RPMI8226 (cell line): ENCODE results near the gene TRA2B.

ENCODE experiments used
- DNase-seq: peaks from one replicate; pipeline ENCODE4 v3.0.0-alpha.2; 2015

TRA2B gene

DNA sequence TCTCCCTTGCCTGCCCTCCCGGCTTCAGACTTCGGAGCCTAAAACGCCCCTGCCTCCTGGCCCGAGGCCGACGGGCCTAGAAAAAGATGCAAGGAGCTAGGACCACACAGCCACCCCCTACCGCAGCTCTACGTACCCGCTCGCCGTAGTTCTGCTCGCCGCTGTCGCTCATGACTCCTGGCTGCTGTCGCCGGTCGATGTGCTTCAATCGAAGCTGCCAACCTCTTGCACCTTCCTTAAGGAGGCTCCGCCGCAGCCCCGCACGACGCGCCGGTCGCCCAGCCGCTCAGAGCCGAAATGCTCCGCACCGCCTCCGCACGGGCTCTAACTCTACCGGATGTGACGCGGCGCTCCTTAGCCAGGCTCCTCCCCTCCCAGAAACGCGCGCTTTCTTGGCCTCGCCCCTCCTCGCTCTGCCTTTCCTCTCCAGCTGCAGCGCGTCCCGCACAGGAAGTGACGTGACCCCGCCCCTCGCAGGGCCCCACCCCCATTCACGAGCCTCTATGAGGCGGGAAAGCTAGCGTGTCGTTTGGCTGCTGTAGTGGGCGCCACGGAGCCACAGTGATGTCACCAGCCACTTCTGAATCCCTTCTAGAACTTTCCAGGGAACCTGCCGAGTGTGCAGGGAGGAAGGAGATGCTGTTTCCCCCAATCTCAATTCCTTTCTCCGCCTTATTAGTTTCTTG is at the start of gene TRA2B:
TSS of gene TRA2B (minus strand) at position 326 of the 686 bp plus-strand sequence. CDS start at position 172, 154 bp downstream.
- peak; percentile 99 for DNase-seq

DNA sequence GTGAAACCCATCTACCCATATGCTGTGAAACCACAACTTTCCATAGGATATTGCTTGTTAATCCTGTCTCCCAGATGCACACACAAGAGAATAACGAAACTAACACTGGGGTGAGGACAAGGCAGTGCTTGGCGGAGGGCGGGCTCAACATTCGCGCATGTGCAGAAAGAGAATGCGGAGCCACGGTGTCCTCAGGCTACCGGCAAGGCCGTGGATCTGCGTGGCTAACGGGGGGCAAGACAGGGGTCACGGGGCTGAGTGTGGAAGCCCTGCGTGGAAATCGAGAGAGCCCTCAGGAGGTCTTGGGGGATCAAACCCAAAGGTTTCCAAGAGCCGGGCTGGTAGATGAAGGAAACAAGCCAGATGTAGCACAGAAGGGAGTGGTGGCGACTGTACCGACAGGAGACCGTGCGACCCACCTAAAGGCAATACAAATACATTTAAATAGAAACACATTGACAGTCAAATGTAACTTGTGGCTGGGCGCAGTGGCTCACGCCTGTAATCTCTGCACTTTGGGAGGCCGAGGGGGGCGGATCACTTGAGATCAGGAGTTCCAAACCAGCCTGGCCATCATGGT is 48.5 kb upstream of the TRA2B start:
- no peak for DNase-seq

DNA sequence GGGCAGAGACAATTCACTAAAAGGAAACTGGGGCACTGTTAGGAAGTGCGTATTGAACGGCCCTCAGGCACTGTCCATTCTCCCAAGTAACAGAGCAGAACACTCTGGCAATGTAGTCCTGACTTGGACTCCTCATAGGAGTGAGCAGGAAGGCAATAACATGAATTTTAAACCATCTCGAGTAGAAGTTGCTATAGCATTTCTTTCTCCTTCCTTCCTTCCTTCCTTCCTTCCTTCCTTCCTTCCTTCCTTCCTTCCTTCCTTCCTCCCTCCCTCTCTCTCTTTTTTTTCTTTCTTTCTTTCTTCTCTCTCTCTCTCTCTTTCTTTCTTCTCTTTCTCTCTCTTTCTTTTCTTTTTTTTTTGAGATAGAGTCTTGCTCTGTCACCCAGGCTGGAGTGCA is 46.4 kb upstream of the TRA2B start:
- no peak for DNase-seq

DNA sequence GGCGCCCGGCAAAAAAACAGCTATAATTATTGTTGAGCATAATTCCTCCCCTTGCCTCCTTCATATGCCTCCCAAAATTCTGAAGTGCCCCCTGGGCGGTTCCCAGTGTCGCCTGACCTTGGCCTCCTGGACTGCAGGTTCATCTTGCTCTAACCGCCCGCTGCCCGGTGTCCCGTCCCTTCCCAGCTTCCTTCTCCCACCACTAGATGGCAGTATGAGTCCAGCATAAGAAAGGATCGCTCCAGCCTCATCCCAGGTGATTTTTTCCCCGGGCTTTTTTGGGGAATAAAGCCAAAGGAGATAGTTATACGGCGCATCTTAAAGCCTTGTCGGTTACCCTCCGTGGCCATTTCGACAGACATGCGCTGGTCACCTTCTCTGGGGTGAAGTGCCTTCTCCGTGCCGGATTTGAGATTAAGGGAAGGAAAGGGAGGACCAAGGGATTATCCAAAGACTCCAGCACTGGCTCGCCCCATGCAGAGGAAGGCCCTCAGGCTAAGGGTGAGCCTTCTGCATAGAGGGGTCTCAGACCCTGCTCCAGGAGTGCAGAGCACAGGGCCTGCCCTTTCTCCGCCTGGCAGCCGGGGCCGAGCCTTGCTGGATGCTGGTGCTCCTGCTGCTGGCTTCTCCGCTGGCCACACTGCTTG is 45.8 kb upstream of the TRA2B start:
- peak; percentile 69 for DNase-seq

DNA sequence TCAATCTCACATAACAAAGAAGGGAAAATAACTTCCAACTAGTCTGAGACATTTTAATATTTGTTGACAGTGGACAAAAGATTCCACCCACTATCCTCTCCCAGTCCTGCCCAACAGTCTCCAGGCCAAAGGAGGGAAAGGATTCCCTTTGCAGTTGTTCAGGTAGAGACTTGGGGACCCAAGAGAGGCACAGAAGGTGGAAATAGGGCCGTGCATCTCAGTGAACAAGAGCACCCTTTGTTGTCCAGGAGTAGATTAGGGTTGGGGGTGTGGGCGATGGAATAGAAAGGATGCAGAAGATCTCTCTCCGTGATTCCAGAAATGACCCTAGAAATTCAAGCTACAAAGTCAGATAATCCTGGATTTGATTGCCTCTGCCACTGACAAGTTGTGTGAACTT is 44.8 kb upstream of the TRA2B start:
- DNase-seq, result no peak

DNA sequence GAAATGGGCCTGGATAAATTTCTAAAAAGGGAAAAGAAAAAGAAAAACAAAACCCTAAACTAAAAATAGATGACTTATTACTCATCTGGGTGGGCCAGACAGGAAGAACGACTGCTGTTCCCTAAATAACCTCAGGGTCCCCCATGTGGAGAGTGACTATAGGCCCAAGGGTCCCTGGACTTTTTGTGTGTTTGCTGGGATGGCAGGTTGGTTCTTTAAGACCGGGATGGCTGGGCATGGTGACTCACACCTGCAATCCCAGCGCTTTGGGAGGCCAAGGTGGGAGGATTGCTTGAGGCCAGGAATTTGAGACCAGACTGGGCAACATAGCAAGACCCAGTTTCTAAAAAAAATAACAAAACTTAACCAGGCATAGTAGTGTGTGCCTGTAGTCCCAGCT is 43.8 kb upstream of the TRA2B start:
- no peak for DNase-seq

DNA sequence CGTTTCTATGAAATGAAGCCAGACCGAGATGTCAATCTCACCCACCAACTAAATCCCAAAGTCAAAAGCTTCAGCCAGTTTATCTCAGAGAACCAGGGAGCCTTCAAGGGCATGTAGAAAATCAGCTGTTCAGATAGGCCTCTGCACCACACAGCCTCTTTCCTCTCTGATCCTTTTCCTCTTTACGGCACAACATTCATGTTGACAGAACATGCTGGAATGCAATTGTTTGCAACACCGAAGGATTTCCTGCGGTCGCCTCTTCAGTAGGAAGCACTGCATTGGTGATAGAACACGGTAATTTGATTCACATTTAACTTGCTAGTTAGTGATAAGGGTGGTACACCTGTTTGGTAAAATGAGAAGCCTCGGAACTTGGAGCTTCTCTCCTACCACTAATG is 41.9 kb upstream of the TRA2B start:
- DNase-seq, result no peak

DNA sequence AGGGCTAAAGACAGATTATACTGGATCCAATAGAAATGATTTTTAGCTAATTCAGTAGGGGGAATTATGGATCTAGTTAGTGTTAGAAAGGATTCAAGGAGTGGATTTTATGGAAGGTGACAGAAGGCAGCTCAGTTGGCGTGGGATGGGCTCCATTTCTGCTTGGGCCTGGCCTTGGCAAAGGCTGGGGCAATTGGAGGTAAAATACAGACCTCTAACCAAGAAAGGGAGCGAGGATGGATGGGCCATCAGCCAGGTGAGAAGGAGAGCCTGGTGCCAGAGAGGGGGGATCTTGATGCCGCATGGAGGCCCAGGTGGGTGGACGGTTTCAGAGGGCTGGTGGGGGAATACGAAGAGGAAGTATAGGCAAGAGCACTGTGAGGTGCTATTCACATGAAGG is 40.7 kb upstream of the TRA2B start:
- DNase-seq, result no peak

DNA sequence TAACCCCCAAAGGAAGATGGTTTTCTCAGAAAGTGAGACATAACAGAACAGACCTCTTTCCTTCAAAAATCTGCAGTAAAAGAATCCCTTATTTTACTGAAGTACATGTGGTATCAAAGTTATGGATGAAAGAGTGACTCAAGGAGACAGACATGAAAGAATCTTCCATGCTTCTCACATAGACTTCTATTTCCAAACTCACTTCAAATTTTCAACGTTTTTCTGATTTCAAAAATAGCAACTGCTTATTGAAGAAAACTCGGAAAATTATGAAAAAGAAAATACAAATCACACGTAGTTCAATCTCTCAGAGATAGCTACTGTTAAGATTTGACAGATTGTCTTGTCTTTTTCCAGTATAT is 39.8 kb upstream of the TRA2B start:
- no peak for DNase-seq

DNA sequence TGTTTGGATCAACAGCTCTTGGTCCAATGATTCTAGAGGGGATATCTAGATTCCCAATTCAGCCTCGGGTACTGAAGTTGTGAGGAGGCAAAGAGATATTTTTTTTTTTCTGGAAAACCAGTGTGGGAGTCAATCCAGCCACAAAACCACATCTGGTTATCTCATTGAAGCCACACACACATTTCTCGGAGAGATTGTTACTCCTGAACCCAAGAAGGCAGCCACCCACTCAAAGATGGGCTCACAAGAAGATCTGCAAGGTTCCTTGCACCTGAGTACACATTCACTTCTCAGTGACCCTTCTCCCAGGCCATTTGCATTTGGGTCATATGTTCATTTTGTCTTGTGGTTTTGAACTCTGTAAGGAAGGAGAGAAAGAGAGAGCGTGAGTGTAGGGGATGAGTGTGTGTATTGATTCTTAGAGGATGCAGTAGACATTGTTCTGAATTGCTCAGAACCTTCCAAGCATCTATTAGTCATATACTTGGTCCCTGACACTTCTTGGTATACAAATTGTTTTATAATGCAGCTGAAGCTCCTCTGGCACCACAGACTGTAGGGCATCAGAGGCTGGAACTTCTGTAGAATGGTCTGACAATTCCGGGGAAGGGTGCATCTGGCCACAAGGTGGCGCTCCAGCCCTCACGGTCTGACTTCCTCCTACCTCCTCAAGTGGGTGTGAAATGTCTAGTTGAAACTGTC is 39.3 kb upstream of the TRA2B start:
- peak; percentile 84 for DNase-seq

DNA sequence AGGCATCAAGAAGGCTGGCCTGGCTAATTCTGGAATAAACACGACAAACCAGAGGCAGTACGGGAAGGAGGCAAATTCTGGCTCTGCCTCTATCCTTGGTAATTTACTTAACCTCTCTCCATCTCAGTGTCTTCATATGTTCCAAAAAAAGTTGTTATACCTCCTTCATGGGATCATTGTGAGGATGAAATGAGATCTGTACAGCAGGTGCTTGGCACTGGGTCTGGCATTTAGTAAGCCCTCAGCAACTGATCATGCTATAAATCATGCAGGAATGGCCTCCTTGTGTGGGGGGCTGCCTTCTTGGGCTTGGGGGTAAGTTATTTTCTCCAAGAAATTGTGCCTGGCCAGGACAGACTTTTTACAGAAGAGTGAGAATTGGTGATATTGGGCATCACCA is 38.3 kb upstream of the TRA2B start:
- no peak for DNase-seq

DNA sequence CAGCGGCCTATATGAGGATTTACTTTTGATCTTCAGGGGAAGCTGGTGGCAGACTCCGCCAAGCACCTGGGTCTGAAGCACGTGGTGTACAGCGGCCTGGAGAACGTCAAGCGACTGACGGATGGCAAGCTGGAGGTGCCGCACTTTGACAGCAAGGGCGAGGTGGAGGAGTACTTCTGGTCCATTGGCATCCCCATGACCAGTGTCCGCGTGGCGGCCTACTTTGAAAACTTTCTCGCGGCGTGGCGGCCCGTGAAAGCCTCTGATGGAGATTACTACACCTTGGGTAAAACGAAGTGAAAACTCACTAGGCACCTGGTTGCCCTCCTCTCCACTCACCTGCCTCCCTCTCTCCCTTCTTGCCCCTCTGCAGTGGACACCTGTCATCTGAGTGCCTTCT is 33.8 kb upstream of the TRA2B start:
- no peak for DNase-seq

DNA sequence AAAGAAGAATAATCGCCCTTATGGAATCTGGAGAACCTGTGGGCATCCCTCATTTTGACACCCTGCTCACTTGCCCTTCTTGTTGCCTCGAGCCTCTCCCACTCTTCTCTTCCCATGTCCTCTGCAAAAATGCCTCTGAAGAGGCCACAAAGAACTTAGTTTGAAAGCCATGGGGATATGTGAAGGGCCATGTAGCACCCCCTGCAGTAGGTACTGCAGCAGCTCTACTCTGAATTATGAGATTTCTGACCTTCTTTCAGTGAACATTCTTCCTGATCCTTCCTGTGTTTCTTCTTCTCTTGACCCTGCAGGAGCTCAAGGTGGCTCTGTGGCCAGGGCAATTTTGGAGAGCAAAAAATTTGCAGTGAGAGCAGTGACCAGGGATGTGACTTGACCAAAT is 30.4 kb upstream of the TRA2B start:
- DNase-seq, result no peak

DNA sequence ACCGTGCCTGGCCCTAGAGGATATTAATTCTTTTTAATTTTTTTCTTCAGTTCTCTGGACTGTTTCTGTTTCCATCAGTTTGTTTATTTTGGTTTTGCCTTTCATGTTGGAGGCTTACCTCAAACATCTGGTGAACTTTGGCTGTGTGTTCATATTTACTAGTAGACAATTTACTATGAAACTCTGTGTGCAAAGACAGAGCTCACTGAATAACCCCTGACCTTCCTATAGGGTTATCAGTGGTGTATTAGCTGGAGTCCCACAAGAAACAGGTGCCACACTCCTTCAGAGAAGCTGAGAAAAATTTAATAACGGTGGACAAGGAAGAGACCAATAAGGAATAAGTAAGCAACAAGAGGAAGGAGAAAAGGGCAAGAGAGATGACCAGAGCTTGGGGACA is 28.8 kb upstream of the TRA2B start:
- no peak for DNase-seq

DNA sequence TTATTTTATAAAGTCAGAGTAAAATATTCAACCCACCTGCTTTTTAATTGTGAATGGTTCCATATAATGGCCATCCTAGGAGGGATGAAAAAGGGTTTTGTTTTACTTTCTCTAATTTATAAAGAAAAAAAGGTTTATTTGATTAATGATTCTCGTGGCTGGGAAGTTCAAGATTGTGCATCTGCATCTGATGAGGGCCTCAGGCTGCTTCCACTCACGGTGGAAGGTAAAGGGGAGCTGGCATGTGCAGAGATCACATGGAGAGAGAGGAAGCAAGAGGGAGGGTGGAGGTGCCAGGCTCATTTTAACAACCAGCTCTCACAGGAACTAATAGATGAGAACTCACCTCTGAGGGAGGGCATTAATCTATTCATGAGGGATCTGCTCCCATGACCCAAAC is 27.7 kb upstream of the TRA2B start:
- DNase-seq, result no peak

DNA sequence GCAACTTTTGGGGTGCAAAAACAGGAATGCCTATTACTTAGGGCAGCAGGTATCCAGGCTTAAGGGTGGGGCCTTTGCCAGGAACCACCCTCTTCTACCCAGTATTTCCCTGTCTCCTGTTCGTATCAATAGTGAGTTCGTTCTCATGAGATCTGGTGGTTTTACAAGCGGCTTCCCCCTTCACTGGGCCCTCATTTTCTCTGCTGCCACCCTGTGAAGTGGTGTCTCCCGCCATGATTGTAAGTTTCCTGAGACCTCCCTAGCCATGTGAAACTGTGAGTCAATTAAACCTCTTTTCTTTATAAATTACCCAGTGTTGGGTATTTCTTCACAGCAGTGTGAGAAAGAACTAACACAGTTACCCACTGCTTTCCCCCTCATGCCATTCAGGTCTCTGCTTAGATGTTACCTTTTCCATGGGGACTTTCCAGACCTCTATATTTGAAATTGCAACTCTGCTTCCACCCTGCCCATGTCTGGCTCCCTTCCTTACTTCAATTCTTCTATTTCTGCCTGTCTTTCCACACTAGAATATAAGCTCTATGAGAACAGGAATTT is 23.9 kb upstream of the TRA2B start:
- no peak for DNase-seq

DNA sequence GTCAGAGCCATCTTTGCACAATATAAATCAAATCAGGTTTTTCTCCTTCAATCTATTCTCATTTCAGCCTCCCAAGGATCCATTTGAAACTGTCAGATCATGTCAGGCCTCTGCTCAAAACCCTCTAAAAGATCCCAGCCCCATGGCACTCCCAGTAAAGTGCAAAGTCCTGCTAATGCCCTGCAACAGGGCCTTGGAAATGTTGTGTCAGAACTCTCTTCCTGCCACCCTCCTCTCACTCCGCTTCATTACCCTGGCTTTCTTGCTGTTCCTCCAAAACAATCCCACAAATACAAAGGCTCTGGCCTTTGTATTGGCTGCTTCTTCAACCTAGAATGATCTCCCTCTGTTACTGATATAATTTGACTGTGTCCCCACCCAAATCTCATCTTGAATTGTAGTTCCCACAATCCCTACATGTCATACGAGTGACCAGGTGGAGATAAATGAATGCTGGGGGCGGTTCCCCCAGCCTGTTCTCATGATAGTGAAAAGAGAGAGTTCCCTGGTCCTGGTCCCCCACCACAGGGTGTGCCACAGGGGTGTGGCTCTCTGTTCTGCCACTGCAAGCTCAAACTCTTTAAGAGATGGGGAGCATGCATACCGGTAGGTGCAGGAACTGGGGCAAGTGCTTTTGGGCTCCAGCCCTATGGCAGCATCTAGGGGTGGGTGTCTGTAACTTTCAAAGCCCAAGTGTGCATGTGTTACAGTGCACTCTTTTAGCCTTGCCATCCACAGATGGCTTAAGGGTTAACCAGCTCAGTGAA is 22.9 kb upstream of the TRA2B start:
- no peak for DNase-seq

DNA sequence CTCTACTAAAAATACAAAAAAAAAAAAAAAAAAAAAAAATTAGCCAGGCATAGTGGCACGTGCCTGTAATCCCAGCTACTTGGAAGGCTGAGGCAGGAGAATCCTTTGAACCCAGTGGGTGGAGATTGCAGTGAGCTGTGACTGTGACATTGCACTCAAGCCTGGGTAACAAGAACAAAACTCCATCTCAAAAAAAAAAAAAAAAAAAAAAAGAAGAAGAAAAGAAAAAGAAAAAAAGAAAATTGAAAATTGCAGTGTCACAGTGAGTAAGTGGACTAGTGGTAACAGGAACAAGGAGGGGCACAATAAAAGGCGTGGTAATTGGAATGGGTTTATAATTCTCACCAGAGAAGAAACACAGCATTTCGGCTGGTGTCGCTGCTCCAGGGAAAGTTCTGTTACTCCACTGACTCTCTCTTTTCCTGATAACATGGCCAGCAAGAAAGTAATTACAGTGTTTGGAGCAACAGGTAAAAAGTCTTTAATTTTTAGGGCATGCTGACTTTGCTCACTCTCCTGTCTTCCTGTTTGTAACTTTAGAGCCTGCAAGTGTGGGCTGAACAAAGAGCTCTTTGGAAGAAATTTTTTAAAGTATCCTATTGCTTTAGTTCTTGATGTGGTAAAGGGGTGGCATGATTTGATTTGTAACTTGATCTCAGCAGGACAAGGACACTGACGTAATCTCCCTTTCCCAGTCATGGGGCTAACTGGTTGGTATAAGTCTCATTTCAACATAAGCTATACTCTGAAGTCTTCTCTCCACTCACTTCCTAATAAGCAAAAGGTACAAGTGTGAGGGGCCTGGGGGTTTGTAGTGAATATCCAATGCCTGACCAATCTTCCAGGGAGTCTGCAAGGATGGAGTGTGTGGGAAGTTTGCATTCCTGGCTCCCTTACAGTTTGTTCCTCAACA is 22.1 kb upstream of the TRA2B start:
- no peak for DNase-seq

DNA sequence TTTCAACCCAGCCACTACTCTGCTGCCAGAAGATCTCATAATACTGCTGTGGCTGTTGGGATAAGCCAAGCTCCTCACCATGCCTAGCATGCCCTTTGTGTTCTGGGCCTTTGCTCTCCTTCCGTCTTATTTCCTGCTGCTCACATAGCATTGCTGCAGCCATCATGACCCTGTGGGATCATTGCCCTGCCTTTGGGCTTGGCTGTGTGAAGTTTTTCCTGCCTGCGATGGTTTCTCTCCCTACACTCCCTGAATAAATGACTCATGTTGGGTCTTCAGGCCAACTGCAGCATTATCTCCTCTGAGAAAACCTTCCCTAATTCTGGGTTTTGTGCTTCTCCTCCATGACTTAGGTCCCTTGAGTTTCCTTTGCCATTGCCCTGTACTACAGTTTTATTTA is 20.8 kb upstream of the TRA2B start:
- DNase-seq, result no peak

DNA sequence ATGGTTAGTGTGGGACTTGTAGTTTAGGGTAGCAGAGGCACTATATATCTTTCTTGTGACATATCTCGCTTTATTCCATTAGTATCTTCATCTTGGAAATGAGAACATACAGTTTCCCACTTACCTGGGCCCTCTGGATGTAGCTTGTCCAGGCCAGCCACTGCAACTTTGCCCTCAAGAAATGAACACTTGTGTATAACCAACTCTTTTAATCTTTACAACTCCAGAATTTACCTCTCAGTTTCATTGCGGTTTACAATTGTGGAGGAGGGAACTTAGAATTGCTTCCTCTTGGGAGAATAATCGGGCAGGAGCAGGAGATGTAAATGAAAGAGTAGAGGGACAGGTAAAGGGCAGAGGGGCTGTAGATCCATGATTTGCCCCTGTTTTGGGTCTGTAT is 18.4 kb upstream of the TRA2B start:
- no peak for DNase-seq

DNA sequence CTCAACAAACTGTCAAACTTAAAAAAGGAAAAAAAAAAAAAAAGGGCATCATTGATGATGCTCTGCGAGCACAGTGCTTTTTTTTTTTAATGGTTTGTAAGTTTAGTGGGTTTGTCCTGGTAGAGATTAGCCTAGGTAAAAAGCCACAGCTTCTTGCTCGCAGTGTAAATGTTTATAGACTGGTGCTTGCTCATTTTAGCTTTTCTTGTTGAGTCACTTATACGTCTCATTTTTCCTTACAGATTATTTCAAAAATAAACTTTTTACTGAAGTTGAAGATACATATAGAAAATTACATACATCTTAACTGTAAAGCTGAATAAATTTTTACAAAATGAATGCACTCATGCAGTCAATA is 16.5 kb upstream of the TRA2B start:
- DNase-seq, result no peak

DNA sequence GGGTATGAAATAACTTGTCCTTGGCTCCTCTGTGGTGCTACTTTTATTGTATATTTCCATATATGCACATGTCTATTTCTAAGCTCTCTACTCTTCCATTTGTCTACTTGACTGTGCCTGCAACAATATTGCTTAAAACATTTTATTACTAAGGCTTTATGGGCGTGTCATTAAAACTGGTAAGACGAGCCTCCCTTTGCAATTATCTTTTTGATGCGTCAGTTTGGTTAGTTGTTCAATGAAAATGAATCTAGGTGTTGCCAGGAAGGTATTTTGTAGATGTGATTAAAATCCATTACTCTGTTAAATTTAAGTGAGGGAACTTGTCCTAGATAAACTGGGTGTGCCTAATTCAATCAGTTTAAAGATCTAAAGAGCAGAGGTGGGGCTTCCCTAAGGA is 12.9 kb upstream of the TRA2B start:
- DNase-seq, result no peak
